Astrocyte (in vitro differentiated cells and primary cell): ENCODE data around the gene AUTS2.

Source experiments
- CTCF ChIP-seq: IDR thresholded peaks from 2 replicates; pipeline ENCODE4 v1.5.1; 2011; ENCODE audit warnings: low read depth, mild to moderate bottlenecking, inconsistent platforms, low read length, moderate library complexity; ENCODE audit not compliant: insufficient read depth
- EZH2 ChIP-seq: IDR thresholded peaks from 2 replicates; pipeline ENCODE4 v1.6.1; 2012; ENCODE audit warnings: mild to moderate bottlenecking, low read length, inconsistent platforms; ENCODE audit not compliant: insufficient read depth

GRCh38 chr7:70833726-70834125 is 1235.5 kb downstream of the AUTS2 start:
- TF ChIP-seq CTCF = no peak
- no peak for TF ChIP-seq EZH2
